Transverse colon (tissue), 4 donors: ENCODE measurements around the gene CSRP3.

Source experiments
- CTCF ChIP-seq, 5 experiments: fragments of 200-600 bp in 3 of 5; fragments of 450-650 bp in 2 of 5; sonication (generic) in 3 of 5; IDR thresholded peaks; 1 replicate in 2 of 5; 2 replicates in 3 of 5; pipeline ENCODE4 v1.5.1; 2016 to 2017; ENCODE audit warnings: antibody characterized with exemption in 5 of 5, inconsistent platforms in 3 of 5, mild to moderate bottlenecking in 2 of 5, moderate library complexity in 1 of 5
- EP300 ChIP-seq: sonication (generic); formaldehyde crosslinking; IDR thresholded peaks from one replicate; pipeline ENCODE4 v1.6.1; 2017; ENCODE audit warnings: antibody characterized with exemption, low read depth
- POLR2AphosphoS5 ChIP-seq, 3 donors: sonication (generic); formaldehyde crosslinking; IDR thresholded peaks; one replicate each; pipeline ENCODE4 v1.6.1; 2016; ENCODE audit warnings: antibody characterized with exemption in 3 of 3

- TF ChIP-seq CTCF (IDR thresholded peaks at IDR 0.05) (no peak), POLR2AphosphoS5 (IDR thresholded peaks at IDR 0.05) (no peak), EP300 (no peak)
Observed at GRCh38 chr11:19156892-19157291, 44.9 kb downstream of the CSRP3 start.
